ENCODE measurements around the gene FADS2.

The FADS2 gene
- total RNA-seq, result 57.8 to 397 (median 249) reads per million in 17 experiments

- DNase-seq, result peak; percentile 96 to 99 (median 98)
These were observed at the start of gene FADS2 for GRCh38 chr11:61827571-61828378. FADS2 (plus strand) TSS chr11:61828300; CDS start chr11:61828391, 91 bp downstream.

- DNase-seq, result no peak
These were observed 49.7 kb upstream of the FADS2 start for GRCh38 chr11:61778357-61778886.

- no peak for DNase-seq
These were observed 49.0 kb upstream of the FADS2 start for GRCh38 chr11:61778920-61779650.

GRCh38 chr11:61779666-61780525, 48.2 kb upstream of the FADS2 start:
- DNase-seq, result no peak

GRCh38 chr11:61780581-61781162, 47.4 kb upstream of the FADS2 start:
- DNase-seq, result no peak

- DNase-seq, result no peak
These were observed 46.5 kb upstream of the FADS2 start for GRCh38 chr11:61781585-61781984.

- no peak for DNase-seq
These were observed 45.8 kb upstream of the FADS2 start for GRCh38 chr11:61782299-61782698.

GRCh38 chr11:61782841-61783240, 45.3 kb upstream of the FADS2 start:
- no peak for DNase-seq

GRCh38 chr11:61783717-61784505, 44.2 kb upstream of the FADS2 start:
- no peak for DNase-seq

- DNase-seq, result no peak
These were observed 43.6 kb upstream of the FADS2 start for GRCh38 chr11:61784506-61784805.

- no peak for DNase-seq
These were observed 42.2 kb upstream of the FADS2 start for GRCh38 chr11:61785837-61786402.

- peak; percentile 26 to 62 (median 45) for DNase-seq
These were observed 40.1 kb upstream of the FADS2 start for GRCh38 chr11:61787928-61788491.

- DNase-seq, result peak; percentile 79 to 87 (median 84)
These were observed 36.3 kb upstream of the FADS2 start for GRCh38 chr11:61791737-61792309.

GRCh38 chr11:61792310-61793082, 35.6 kb upstream of the FADS2 start, which contains the start of the genes FEN1 and TMEM258:
FEN1 (plus strand) TSS chr11:61792911; CDS start chr11:61795362, 2,451 bp downstream.
TMEM258 (minus strand) TSS chr11:61792599; CDS start chr11:61792558, 41 bp downstream.
- DNase-seq, result peak; percentile 90 to 95 (median 94)

- DNase-seq, result peak in 1 of 4 experiments; percentile 9
These were observed 34.8 kb upstream of the FADS2 start for GRCh38 chr11:61793083-61793828.

- DNase-seq, result no peak
These were observed 34.3 kb upstream of the FADS2 start for GRCh38 chr11:61793829-61794204.

GRCh38 chr11:61794579-61794978, 33.5 kb upstream of the FADS2 start:
- no peak for DNase-seq

GRCh38 chr11:61795459-61795858, 32.6 kb upstream of the FADS2 start:
- DNase-seq, result no peak

Data from suppressor macrophage (primary cell).